ENCODE data around the gene KSR2.

DNA sequence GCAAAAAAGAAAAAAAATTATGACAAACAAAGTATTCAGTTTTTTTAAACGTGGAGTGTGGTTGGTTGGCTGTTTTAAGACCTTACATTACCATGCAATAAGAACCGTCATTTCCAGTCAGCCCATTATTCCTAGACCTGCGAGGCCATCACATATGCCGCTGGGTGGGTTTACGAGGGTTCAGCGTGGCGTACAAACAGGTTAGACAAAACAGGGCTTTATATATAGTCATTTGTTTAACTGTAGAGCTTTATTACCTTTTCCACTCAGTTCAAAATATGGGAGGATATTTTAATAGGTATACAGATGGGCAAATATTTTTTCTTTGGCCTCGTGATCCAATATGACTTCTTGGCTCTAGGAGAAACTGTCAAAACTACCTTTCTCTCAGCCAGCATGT lies 67.2 kb downstream of the KSR2 start:
- TF ChIP-seq GATA2 (IDR thresholded peaks at IDR 0.05; ENCODE audit: low read depth, low read length) (no peak), GATA3 (IDR thresholded peaks at IDR 0.05; ENCODE audit: low read depth, low read length) (no peak)
